ENCODE results near the gene RPL35. TPM values are rescaled to one million over a fixed set of nuclear protein-coding genes. Genes with fewer than 3 reads are reported as not detected.

Gene RPL35
- total RNA-seq, 1 experiment from 2014 or later, result 1,637 TPM

DNA sequence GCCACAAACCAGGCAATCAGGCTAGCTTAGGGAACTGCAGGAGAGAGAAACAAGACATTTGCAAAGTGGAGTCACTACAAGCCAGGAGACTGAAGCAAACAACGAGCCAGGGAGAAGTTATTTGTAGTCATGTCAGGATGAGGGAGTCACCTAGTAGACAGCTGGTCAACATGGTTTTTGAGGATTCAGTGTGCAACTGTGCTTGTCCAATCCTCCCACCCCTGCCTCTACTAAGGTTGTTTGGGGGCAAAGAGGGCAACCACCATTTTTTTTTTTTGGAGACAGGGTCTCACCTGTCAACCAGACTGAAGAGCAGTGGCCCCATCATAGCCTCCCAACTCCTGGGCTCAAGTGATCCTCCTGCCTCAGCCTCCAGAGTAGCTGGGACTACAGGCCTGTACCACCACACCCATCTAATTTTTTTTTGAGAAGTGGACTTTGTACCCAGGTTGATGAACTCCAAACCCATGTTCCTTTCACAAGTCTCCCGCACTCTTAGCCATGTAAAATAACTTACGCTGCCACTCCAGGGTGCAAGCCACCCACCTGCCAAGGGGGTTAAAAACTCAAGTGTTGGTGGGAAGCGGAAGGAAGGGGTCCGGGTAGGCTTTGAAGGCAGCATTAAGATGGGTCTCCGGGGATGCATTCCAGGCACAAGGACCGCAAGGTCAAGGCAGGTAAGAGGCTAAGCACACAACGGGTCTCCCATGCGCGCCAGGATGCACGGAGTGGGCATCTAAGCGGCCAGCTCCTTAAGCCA, 995 bp downstream of the RPL35 start:
- Histone ChIP-seq H3K27me3 (replicated peaks; ENCODE audit: insufficient read depth, low read depth, low read length, poor library complexity) (no peaks in the 10 kb centered on the region), H3K4me3 (ENCODE audit: low read depth, low read length, poor library complexity, severe bottlenecking) (peak overlapping the region; percentile 96), H3K4me1 (ENCODE audit: insufficient read depth, low read length, poor library complexity, severe bottlenecking) (peaks cover 30% of the 10 kb centered on the region), H3K27ac (ENCODE audit: low read depth, low read length, poor library complexity, severe bottlenecking) (peak overlapping the region; percentile 98), H3K36me3 (ENCODE audit: insufficient read depth, low read length, poor library complexity, severe bottlenecking) (peaks cover 50% of the 10 kb centered on the region), H3K9me3 (ENCODE audit: low read depth, low read length, poor library complexity, severe bottlenecking) (no peaks in the 10 kb centered on the region)
- TF ChIP-seq, protein P1, sequence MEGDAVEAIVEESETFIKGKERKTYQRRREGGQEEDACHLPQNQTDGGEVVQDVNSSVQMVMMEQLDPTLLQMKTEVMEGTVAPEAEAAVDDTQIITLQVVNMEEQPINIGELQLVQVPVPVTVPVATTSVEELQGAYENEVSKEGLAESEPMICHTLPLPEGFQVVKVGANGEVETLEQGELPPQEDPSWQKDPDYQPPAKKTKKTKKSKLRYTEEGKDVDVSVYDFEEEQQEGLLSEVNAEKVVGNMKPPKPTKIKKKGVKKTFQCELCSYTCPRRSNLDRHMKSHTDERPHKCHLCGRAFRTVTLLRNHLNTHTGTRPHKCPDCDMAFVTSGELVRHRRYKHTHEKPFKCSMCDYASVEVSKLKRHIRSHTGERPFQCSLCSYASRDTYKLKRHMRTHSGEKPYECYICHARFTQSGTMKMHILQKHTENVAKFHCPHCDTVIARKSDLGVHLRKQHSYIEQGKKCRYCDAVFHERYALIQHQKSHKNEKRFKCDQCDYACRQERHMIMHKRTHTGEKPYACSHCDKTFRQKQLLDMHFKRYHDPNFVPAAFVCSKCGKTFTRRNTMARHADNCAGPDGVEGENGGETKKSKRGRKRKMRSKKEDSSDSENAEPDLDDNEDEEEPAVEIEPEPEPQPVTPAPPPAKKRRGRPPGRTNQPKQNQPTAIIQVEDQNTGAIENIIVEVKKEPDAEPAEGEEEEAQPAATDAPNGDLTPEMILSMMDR (conservative IDR thresholded peaks at IDR 0.05; ENCODE audit: low read depth, low read length), result no peak
- no peak for TF ChIP-seq EZH2 (IDR thresholded peaks at IDR 0.05; ENCODE audit: borderline replicate concordance, low read depth, low read length, poor library complexity, severe bottlenecking)
- ChIA-PET CTCF (no interaction called here), POLR2A (ENCODE audit: low non-redundant PET) (interaction anchor here (0.6 to 0.7 kb wide), 2 partner anchors 31 to 267 kb away, joined by 4 to 9 read pairs; no protein-coding TSS in a partner anchor)
- intact Hi-C loops (cut with micrococcal nuclease; ENCODE audit: unreplicated experiment), result no loop called here
- TSS peak; percentile 47 for BruUV-seq (replicated peaks)
- DNase-seq (ENCODE audit: low spot score), result no peak

DNA sequence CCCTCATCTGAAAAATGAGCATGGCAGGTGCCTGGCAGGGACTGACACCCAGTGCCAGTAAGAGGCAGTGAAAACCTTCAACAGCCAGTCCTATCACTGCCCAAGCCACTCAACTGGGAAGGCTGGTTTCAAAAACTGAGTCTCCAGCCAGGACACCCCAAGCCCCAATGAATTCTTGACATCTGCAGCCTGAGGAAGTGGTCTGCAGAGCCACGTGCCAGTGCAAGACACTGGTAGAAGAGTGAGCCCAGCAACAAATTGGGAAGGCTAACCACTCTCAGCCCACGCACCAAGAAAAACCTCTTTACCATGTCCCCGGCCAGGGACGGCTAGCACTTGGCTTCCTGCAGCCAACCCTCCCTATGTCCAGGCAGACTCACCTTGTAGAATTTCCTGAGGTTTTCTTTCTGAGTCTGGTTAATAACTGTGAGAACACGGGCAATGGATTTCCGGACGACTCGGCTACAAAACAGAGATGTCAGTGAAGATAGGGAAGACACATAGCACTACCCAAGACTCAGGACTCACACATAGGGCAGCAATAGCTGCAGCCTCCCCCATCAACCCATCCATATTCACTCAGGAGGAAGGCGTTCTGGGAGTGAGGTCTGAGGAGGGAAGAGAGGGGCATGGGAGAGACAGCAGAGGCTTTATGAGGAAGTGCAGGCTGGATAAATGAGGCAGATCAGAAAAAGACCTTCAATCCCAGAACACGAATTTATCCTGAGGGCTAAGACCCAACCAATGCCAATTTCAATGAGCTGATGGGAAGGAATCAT, 1.8 kb downstream of the RPL35 start:
- H3K9me3 ChIP-seq (ENCODE audit: low read depth, low read length, poor library complexity, severe bottlenecking), result no peaks in the 10 kb centered on the region
- CTCF ChIA-PET, result no interaction called here
- no peak for DNase-seq (ENCODE audit: low spot score)
- no peaks in the 10 kb centered on the region for H3K27me3 ChIP-seq (replicated peaks; ENCODE audit: insufficient read depth, low read depth, low read length, poor library complexity)
- H3K4me3 ChIP-seq (ENCODE audit: low read depth, low read length, poor library complexity, severe bottlenecking), result peak overlapping the region; percentile 96
- H3K4me1 ChIP-seq (ENCODE audit: insufficient read depth, low read length, poor library complexity, severe bottlenecking), result peaks cover 30% of the 10 kb centered on the region
- TF ChIP-seq, protein P1 (conservative IDR thresholded peaks at IDR 0.05; ENCODE audit: low read depth, low read length), result no peak
- no peak for TF ChIP-seq EZH2 (IDR thresholded peaks at IDR 0.05; ENCODE audit: borderline replicate concordance, low read depth, low read length, poor library complexity, severe bottlenecking)
- POLR2A ChIA-PET (ENCODE audit: low non-redundant PET), result interaction anchor here (0.6 to 0.7 kb wide), 2 partner anchors 32 to 266 kb away, joined by 4 to 9 read pairs; no protein-coding TSS in a partner anchor
- H3K36me3 ChIP-seq (ENCODE audit: insufficient read depth, low read length, poor library complexity, severe bottlenecking), result peaks cover 50% of the 10 kb centered on the region
- peak overlapping the region; percentile 98 for H3K27ac ChIP-seq (ENCODE audit: low read depth, low read length, poor library complexity, severe bottlenecking)
- BruUV-seq (replicated peaks), result no TSS peak
- intact Hi-C loops (cut with micrococcal nuclease; ENCODE audit: unreplicated experiment), result loop anchor here (10.0 kb wide), 3 partner anchors 285 to 515 kb away; partner anchors contain the start of genes PSMB7 and SCAI

DNA sequence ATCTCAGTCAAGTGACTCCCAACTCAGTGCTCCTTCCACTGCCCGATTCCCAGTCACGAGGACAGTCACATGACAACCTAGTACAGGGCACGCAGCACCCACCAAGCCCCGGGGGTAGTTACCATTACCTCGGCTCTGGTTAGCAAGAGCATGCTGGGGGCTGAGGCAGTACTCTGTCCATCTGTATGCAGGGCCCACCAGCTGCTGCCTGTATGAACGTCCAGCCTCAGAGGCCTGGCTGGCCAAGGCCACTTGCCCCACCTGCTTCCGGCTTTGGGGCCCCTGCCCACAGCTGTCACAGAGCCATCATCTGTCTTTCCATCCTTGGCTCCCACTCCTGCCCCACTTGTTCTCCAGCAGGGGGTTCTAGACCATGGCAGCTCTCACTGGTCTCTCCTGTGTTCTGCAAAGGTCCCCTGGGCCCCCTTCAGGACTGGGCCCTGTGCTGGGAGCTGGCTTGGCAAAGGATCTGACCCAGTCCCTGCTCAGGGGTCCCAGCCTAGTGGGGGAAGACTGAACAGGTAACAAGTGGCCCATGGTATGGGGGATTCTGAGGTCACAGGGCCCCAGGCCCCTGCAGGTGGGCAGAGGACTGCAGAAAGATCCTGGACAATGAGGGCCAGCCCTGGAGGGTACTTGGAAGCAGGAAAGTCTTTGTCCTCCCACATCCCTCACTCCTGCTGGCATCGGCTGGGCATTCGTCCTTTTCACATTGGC, 3.3 kb downstream of the RPL35 start:
- H3K4me1 ChIP-seq (ENCODE audit: insufficient read depth, low read length, poor library complexity, severe bottlenecking), result peaks cover 27% of the 10 kb centered on the region
- BruUV-seq (replicated peaks), result no TSS peak
- CTCF ChIA-PET, result no interaction called here
- peak overlapping the region; percentile 98 for H3K27ac ChIP-seq (ENCODE audit: low read depth, low read length, poor library complexity, severe bottlenecking)
- H3K4me3 ChIP-seq (ENCODE audit: low read depth, low read length, poor library complexity, severe bottlenecking), result no peak overlapping the region
- H3K36me3 ChIP-seq (ENCODE audit: insufficient read depth, low read length, poor library complexity, severe bottlenecking), result peaks cover 50% of the 10 kb centered on the region
- POLR2A ChIA-PET (ENCODE audit: low non-redundant PET), result no interaction called here
- intact Hi-C loops (cut with micrococcal nuclease; ENCODE audit: unreplicated experiment), result loop anchor here (10.0 kb wide), 3 partner anchors 286 to 516 kb away; partner anchors contain the start of genes PSMB7 and SCAI
- H3K27me3 ChIP-seq (replicated peaks; ENCODE audit: insufficient read depth, low read depth, low read length, poor library complexity), result no peaks in the 10 kb centered on the region
- no peaks in the 10 kb centered on the region for H3K9me3 ChIP-seq (ENCODE audit: low read depth, low read length, poor library complexity, severe bottlenecking)
- no peak for DNase-seq (ENCODE audit: low spot score)
- TF ChIP-seq, protein P1 (conservative IDR thresholded peaks at IDR 0.05; ENCODE audit: low read depth, low read length), result no peak
- TF ChIP-seq EZH2 (IDR thresholded peaks at IDR 0.05; ENCODE audit: borderline replicate concordance, low read depth, low read length, poor library complexity, severe bottlenecking), result no peak

Measured in A673 (cell line).